GM08714 (cell line): Measurements from ENCODE around the gene PARD6B.

Experiments used
- H3K4me3 ChIP-seq: fragments of 200-500 bp; sonication (Bioruptor generic); 2 replicates; pipeline ENCODE4 v1.5.1; 2014; ENCODE audit warnings: mild to moderate bottlenecking, low read length, inconsistent platforms
- ZNF274 ChIP-seq: IDR thresholded peaks from 2 replicates; pipeline ENCODE4 v1.6.1; 2012; ENCODE audit warnings: mild to moderate bottlenecking, low read depth, low read length

PARD6B gene, protein sequence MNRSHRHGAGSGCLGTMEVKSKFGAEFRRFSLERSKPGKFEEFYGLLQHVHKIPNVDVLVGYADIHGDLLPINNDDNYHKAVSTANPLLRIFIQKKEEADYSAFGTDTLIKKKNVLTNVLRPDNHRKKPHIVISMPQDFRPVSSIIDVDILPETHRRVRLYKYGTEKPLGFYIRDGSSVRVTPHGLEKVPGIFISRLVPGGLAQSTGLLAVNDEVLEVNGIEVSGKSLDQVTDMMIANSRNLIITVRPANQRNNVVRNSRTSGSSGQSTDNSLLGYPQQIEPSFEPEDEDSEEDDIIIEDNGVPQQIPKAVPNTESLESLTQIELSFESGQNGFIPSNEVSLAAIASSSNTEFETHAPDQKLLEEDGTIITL

DNA sequence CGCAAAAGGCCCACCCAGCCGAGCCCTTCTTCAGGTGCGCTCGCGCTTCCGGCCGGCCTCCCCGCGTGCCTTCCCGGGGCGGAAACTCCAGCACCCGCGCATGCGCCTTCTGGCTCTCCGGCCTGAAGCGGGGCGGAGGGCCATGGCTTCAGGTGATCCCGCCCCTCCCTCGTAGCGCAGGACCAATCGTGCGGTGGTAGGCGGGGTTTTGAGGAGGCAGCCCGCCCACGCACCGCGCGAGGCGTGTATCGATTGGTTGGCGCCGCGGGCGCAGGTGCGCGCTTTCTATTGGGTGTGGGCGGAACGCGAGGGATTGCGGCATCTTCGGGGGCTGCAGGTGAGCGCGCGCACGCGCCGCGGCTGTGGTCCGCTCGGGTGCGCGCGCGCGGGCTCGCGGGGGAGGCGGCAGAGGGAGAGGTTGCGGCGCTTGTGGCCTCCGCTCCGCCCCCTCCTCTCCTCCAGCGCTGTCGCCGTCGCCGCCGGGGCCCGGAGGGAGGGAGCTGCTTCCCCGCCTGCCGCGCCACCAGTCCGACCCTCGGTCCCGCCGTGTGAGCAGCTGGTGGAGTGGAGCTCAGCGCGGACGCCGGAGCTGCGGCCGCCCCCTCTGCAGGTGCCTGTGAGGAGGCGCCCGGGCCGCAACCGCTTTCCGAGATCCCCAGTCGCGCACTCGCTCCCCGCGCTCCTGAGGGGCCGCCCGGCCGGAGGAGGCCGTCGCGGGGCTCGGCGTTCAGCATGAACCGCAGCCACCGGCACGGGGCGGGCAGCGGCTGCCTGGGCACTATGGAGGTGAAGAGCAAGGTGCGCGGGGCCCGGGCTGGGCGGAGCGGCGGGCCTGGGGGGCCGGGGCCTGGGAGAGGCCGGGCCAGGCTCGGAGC is at the start of gene PARD6B:
Gene PARD6B (plus strand): TSS at position 526 of the 875 bp plus-strand sequence. CDS start 207 bp downstream, at position 733.
- H3K4me3 ChIP-seq: peak within 1 kb of the TSS; percentile 70
- TF ChIP-seq ZNF274: no peak

DNA sequence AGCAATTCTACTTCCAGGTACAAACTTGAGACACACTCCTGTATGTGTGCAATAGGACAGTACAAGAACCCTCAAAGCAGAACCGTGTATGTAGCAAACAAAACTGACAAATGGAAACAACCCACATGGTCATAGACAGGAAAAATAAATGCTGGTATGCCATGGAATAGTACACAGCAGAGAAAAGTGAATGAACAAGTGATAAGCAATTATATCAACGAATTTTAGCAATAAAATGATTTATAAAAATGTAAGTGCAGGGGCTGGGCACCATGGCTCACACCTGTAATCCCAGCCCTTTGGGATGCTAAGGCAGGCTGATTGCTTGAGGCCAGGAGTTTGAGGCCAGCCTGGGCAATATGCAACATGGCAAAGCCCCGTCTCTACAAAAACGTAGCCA is 49.3 kb upstream of the PARD6B start:
- no peak overlapping the region for H3K4me3 ChIP-seq
- TF ChIP-seq ZNF274: no peak

DNA sequence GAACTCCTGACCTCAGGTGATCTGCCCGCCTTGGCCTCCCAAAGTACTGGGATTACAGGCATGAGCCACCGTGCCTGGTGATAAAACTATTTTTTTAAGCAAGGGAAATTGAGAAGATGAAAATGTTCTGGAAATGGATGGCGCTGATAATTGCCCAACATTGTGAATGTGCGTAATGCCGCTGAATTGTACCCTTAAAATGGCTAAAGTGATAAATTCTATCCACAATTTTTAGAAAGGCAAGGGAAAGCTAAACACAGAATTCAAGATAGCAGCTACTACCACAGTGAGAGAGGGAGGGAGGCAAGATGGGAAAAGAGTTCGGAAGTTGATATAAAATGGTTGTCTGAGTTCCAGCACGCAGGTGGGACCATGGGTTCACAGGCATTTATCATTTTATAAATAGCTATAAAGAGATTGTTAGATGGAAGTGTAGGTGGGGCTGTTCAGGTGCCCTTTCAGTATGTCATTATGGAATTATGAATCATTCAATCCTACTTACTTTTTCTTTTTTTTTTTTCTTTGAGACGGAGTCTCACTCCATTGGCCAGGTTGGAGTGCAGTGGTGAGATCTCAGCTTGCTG is 48.3 kb upstream of the PARD6B start:
- no peak for TF ChIP-seq ZNF274
- H3K4me3 ChIP-seq: no peak overlapping the region

DNA sequence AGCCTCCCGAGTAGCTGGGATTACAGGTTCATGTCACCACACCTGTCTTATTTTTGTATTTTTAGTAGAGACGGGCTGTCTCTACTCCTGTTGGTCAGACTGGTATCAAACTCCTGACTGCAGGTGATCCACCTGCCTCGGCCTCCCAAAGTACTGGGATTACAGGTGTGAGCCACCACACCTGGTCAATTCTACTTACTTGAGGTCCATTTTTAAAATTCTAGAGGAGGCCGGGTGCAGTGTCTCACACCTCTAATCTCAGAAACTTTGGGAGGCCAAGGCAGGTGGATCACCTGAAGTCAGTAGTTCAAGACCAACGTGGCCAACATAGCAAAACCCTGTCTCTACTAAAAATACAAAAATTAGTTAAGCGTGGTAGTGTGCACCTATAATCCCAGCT is 47.8 kb upstream of the PARD6B start:
- H3K4me3 ChIP-seq: no peak overlapping the region
- TF ChIP-seq ZNF274: no peak

DNA sequence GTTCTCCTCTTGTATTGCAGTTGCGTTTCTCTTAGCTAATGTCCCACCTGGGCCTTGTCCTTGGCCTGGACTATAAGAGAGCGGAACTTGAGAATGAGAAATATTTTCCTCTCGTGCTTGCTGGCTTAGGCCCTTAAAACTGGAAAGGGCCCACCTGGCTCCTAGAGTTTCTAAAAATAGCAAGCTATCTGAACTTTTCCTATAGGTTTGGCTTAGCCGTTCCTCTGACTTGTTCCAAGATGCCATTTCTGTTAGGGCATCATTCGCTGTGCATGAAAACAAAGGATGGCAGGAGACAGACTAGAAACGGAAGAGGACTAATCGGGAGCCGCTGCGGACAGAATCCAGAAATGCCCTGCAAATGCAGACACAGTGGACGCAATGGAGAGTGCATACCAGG is 44.6 kb upstream of the PARD6B start:
- no peak overlapping the region for H3K4me3 ChIP-seq
- TF ChIP-seq ZNF274: no peak

DNA sequence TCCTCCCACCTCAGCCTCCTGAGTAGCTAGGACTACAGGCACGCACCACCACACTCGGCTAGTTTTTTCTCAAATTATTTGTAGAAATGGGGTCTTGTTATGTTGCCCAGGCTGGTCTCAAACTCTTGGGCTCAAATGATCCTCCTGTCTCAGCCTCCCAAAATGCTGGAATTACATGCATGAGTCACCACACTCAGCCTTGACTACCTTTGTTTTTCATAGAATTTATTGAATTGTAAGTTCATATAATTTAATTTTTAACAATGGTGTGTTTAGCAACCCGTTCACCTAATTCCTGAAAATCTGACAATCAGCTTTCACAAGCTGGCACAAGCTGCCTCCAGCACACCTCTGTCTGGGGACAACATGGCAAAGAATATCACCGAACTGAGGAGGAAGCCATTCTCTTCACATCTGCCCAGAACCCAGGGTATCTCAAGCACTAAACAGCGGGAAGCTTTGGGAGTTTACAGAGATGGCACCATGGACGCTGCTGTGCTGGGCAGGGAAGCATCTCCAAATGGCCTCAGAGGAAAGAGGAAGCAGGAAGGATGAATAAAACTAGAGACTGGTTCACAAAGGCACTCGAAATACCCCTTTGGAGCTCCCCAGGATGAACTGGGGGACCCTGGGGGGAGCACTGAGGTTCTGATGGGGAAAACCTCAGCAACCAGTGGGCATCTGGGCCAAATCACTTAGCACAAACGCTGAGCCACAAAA is 43.0 kb upstream of the PARD6B start:
- no peak overlapping the region for H3K4me3 ChIP-seq

DNA sequence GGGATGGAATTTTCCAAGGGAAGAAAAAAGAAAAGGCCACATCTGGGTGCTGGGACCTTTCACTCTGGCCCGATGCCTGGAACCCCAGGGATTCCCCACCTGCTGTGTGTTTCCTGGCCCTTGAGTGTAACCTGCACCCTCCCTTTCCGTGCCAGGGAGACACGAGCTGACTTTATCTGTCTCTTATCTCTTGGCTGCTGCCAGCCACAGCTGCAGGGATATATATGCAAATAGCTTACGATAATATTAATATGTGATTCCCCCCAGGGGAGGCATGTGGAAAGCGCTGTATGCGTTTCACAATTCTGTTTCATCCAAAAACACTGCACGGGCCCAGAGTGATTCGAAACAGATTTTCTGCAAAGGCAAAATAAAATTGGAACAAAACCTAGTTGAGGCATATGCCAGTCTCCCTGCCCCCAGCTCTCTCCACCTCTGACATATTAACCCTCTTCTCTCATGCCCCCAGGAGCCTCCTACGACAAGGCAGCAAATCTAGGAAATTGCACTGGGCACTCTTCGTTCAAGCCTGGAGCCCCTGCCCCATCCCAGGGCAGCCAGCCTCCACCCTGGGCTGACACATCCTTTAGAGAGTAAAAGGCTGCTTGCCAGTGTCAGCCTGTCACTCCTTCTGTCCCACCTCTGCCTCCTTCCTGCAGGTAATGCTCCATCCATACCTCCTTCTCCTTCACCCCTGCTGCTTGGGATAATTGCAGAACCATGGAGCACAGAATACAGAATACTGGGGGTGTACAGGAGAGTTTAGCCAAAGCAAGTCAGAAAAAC is 41.3 kb upstream of the PARD6B start:
- TF ChIP-seq ZNF274: no peak
- no peak overlapping the region for H3K4me3 ChIP-seq

More for the DNA sequence above, 43.0 kb upstream of the PARD6B start:
- no peak for TF ChIP-seq ZNF274

DNA sequence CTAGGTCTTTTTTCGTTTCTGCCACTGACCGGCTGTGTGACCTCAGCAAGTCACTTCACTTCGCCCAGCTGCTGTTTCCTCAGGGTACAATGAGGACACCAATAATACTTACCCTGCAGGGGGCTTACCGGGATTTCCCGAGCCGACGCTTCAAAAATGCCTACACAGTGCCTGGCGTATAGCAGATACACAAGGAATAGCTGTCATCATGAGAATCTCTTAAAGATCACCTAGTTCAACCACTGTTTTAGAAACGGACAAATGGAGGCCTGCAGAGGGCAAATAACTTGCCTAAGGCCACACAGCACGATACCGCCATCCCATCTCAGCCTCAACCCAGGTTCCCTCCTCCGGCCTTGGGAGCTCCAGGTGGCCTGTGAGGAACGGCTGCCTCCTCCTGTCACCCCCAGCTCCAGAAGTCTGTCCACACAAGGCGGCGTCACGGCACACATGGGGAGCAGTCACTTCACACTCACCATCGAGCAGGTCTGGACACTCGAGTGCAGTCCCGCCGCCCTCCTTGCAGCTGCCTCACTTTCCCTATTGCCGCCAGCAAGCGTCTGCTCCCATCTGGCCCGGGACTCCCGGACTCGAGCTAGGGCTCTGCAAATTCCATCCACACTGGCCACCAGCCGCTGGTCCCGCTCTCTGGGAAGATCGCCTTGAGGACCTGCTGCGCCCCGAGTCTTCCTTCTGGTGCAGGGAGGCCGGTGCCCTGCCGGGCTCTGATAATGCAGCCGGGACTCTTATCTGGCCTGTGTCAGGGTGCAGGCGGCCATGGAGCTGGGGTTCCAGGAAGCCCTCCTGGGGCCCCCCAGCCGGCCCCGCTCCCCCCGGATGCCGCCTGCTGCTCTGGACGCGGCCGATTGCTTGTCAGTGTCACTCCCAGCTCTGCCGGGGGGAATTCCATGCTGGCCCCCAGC is 40.5 kb upstream of the PARD6B start, which contains the start of gene RIPOR3:
Gene RIPOR3 (minus strand): TSS at position 893 of the 923 bp plus-strand sequence. CDS start 414 bp downstream, at position 479.
- no peak for TF ChIP-seq ZNF274
- H3K4me3 ChIP-seq: no peak within 1 kb of the TSS

DNA sequence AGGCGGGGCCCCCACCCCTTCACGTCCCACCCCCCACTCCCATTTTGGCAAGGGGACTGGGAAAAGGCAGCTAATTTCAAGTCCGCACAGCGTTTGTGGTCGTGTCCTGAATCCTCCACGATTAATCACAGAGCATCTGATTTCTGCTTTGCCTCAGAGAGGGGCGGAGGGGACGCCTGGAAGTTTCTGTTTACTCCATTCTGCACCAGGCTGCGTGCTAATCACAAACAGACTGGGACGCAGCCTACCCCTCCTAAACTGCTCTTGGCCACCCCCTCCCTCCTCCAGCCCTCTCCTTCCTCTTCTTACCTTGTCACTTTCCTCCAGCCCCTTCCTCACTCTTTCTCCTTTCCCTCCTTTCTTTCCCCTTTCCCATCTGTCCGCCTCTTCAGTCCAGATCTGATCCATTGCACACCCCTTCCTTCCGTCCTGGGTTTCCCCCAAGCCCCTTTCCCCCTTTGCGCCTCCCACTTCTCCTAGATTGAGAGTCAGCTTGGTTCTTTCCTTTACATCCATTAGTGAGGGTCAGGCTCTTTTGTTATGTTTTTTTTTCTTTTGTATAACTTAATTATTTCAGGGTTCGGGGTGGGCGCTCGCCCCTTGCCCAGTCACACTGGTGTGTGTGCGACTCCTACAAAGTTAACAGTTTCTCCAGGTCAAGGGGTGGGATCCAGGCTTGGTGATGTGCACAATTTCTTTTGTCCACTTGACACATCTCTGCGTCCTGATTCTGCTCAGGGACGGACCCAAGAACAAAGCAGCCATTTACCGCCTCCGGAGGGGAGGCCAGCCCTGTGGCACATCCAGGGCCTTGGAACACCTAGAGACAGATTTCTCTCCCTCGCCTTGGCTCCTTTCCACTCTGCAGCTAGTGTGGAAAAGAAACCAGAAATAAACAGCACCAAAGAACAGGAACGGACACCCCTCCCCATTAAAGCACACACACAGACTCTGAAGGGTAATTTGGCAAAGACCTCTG is 39.5 kb upstream of the PARD6B start:
- TF ChIP-seq ZNF274: no peak
- no peak overlapping the region for H3K4me3 ChIP-seq

DNA sequence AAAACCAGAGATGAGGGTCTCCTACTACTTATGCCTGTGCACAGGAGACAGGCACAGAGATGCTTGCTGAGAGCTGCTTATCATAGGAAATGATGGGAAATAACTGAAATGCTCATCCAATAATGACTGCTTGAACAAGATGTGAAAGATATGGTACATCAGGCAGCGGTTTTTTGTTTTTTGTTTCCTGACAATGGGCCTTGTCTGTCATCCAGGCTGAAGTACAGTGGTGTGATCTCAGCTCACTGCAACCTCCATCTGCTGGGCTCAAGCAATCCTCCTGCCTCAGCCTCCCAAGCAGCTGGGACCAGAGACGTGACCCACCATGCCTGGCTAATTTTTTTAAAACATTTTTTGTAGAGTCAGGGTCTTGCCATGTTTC is 38.8 kb upstream of the PARD6B start:
- no peak overlapping the region for H3K4me3 ChIP-seq
- no peak for TF ChIP-seq ZNF274

DNA sequence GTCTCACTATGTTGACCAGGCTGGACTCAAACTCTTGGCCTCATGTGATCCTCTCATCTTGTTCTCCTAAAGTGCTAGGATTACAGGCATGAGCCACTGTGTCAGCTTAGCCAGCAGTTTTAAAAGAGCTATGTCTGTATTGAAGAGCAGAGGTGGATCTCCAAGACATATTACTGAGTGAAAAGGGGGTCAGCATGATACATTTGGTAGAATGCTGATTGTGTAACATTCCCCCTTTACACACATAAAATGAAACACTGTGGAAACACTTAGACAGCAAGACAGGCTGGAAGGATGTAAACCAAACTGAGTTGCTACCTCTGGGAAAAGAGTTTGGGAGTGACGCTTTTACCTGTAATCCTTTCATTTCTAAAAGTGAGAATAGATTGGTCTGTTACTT is 38.4 kb upstream of the PARD6B start:
- no peak overlapping the region for H3K4me3 ChIP-seq
- TF ChIP-seq ZNF274: no peak
